Left lung (tissue), 10 donors: ENCODE measurements around the gene DMD. TPM values are rescaled to one million over a fixed set of nuclear protein-coding genes. Genes with fewer than 3 reads are reported as not detected.

ENCODE experiments used
- ATAC-seq: fragments of 200-7000 bp; cut with Tn5 transposase; one replicate; pipeline ENCODE4 v1.9.1; 2020; ENCODE audit warnings: moderate library complexity
- DNase-seq, 4 donors: peaks; one replicate each; pipeline ENCODE4 v3.0.0-alpha.2; 2013 to 2020
- H3K27ac ChIP-seq, 2 donors: fragments of 200-600 bp; sonication (generic) in 1 of 2; one replicate each; pipeline versions ENCODE4 v1.5.0 to v1.8.0; 2020 to 2021
- H3K27me3 ChIP-seq, 2 donors: fragments of 200-600 bp; sonication (generic) in 1 of 2; one replicate each; pipeline versions ENCODE4 v1.5.0 to v1.8.0; 2020 to 2021
- H3K36me3 ChIP-seq, 2 donors: fragments of 200-600 bp; sonication (generic) in 1 of 2; one replicate each; pipeline versions ENCODE4 v1.5.0 to v1.8.0; 2020 to 2021
- H3K4me1 ChIP-seq, 2 donors: fragments of 200-600 bp; one replicate each; pipeline ENCODE4 v1.8.0; 2021
- H3K4me3 ChIP-seq, 2 donors: fragments of 200-600 bp; sonication (generic) in 1 of 2; one replicate each; pipeline versions ENCODE4 v1.5.0 to v1.8.0; 2020 to 2021; ENCODE audit warnings: mild to moderate bottlenecking in 1 of 2
- H3K9me3 ChIP-seq, 2 donors: fragments of 200-600 bp; sonication (generic) in 1 of 2; one replicate each; pipeline versions ENCODE4 v1.5.0 to v1.8.0; 2020 to 2021
- CTCF ChIP-seq, 2 donors: fragments of 200-600 bp; sonication (generic) in 1 of 2; IDR thresholded peaks; one replicate each; pipeline versions ENCODE4 v1.5.0 to v1.8.0; 2021; ENCODE audit warnings: antibody characterized with exemption in 2 of 2
- intact Hi-C, 2 donors: fragments of 100-400 bp; cut with DNase I; formaldehyde crosslinking; loops; one replicate each; pipeline versions ENCODE4 v1.11.2 to v1.14.2; 2022
- polyA plus RNA-seq, 6 donors: library from polyadenylated mRNA; unstranded; fragments of 120-200 nt; gene quantifications; one replicate each; pipeline ENCODE4 v1.2.1, GENCODE V29; 2013; ENCODE audit not compliant: insufficient read length in 6 of 6
- total RNA-seq, 2 donors: library from RNA; stranded (reverse); fragmentation: NEBNext Ultra II Directional; extraction: Animal tissue kit (Norgen Biotek cat#: 25700); gene quantifications; one replicate each; pipeline ENCODE4 v1.2.1, GENCODE V29; 2021
- donor health status: DM: no; HTN: yes; CAD: no.
- donor health status: DM: no; HTN: no; CAD: no.

The DMD gene
- total and polyA plus RNA-seq, 8 donors: 16.6 to 68.8 (median 54.0) TPM

- no peaks in the 10 kb centered on the region for H3K36me3 ChIP-seq
- no peak overlapping the region for H3K27ac ChIP-seq
- H3K4me3 ChIP-seq: no peak overlapping the region
- no peaks in the 10 kb centered on the region for H3K4me1 ChIP-seq
- no peak for ATAC-seq
- intact Hi-C loops: no loop called here
- peaks cover 0 to 2% of the 10 kb centered on the region in 2 donors for H3K9me3 ChIP-seq
- TF ChIP-seq CTCF (IDR thresholded peaks at IDR 0.05): no peak
- no peaks in the 10 kb centered on the region for H3K27me3 ChIP-seq
- DNase-seq: no peak
Measured at GRCh38 chrX:31800219-31800618, 1411.1 kb downstream of the DMD start.

GRCh38 chrX:31796624-31797023 is 1414.7 kb downstream of the DMD start:
- TF ChIP-seq CTCF (IDR thresholded peaks at IDR 0.05): no peak
- intact Hi-C loops: no loop called here
- Histone ChIP-seq H3K27me3 (no peaks in the 10 kb centered on the region), H3K27ac (no peak overlapping the region), H3K36me3 (no peaks in the 10 kb centered on the region), H3K4me1 (no peaks in the 10 kb centered on the region), H3K4me3 (no peak overlapping the region), H3K9me3 (peaks cover 0 to 2% of the 10 kb centered on the region in 2 donors)
- ATAC-seq (no peak), DNase-seq (no peak)

GRCh38 chrX:31747411-31747810 is 1463.9 kb downstream of the DMD start:
- Histone ChIP-seq H3K9me3 (no peaks in the 10 kb centered on the region), H3K4me3 (no peak overlapping the region), H3K27ac (no peak overlapping the region), H3K36me3 (no peaks in the 10 kb centered on the region), H3K4me1 (no peaks in the 10 kb centered on the region), H3K27me3 (no peaks in the 10 kb centered on the region)
- DNase-seq: peak in 1 of 4 donors; percentile 1
- intact Hi-C loops: no loop called here
- no peak for TF ChIP-seq CTCF (IDR thresholded peaks at IDR 0.05)
- no peak for ATAC-seq

- ATAC-seq: no peak
Measured at GRCh38 chrX:31743004-31743403, 1468.3 kb downstream of the DMD start.

GRCh38 chrX:31717474-31717873 is 1493.9 kb downstream of the DMD start:
- H3K27ac ChIP-seq: no peak overlapping the region
- intact Hi-C loops: no loop called here
- ATAC-seq: no peak
- H3K36me3 ChIP-seq: no peaks in the 10 kb centered on the region
- H3K4me3 ChIP-seq: no peak overlapping the region
- peaks cover 0 to 5% of the 10 kb centered on the region in 2 donors for H3K27me3 ChIP-seq
- DNase-seq: no peak
- TF ChIP-seq CTCF (IDR thresholded peaks at IDR 0.05): no peak
- no peaks in the 10 kb centered on the region for H3K4me1 ChIP-seq
- no peaks in the 10 kb centered on the region for H3K9me3 ChIP-seq

More at GRCh38 chrX:31743004-31743403, 1468.3 kb downstream of the DMD start:
- Histone ChIP-seq H3K4me3 (no peak overlapping the region), H3K27me3 (no peaks in the 10 kb centered on the region), H3K27ac (no peak overlapping the region), H3K9me3 (no peaks in the 10 kb centered on the region), H3K4me1 (no peaks in the 10 kb centered on the region), H3K36me3 (no peaks in the 10 kb centered on the region)
- no peak for DNase-seq
- intact Hi-C loops: no loop called here
- TF ChIP-seq CTCF (IDR thresholded peaks at IDR 0.05): no peak
